HG03354 (cell line): ENCODE data around the gene AP1S1.
"Not testable (repeated sequence)": the region's sequence is repeated elsewhere in the genome, so short reads cannot be mapped to it uniquely, and the experiment has no call there.

Experiments
- ATAC-seq: cut with Tn5 transposase; IDR thresholded peaks from one replicate; pipeline ENCODE4 v1.9.1; 2021; ENCODE audit warnings: mild to moderate bottlenecking; ENCODE audit not compliant: unreplicated experiment, poor library complexity, severe bottlenecking

Gene AP1S1

DNA sequence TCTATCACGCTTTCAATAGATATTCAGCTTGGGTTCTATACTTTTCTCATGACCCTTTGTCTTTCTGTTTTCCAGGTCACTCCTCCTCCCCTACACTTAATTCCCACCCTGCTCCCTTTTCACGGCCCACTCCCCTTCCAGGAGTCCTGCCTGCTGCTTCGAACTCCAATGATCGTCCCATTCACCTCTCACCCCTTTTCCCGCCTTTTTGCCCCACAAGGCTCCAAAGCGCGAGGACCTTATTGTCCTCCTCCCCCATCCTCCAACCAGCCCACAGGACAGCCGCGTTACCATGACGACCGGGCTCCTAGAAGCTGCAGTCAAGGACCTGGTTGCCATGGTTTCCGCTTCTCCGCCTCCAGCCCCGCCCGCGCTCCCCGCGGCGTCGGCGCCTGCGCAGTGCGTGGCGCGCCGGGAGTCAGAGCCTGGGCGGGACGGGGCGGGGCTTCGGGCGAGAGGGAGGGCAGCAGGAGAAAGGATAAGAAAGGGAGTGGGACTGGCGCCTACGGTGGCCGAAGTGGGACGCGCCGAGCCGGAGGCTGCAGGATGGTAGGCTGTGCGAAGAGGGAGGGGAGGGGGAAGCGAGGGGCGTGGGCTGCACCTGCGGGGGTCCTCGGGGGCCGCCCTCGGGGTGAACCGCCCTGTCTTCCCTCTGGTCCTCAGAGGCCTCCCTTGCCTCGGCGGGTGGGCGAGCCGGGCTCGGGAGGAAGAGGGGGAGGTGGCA is at the start of gene AP1S1:
AP1S1 (plus strand) TSS at position 508 of the 724 bp plus-strand sequence; CDS start at position 547, 39 bp downstream.
- peak; percentile 84 for ATAC-seq

DNA sequence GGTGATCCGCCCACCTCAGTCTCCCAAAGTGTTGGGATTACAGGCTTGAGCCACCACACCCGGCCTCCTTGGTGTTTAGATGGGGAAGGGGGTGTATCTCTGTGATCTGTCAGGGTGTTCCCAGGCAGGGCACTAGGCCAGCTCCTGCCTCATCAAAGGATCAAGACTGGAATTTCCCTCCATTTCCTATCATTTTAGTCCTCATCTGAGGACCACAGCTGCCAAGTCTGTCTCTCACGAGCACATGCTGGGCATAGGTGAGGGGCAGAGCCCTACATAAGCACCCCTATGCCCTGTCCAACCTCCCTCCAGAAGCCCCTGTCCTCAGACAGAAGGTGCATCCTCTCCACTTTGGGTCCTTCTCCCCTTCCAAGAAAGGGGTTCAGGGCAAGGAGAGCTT is 49.5 kb upstream of the AP1S1 start:
- no peak for ATAC-seq

DNA sequence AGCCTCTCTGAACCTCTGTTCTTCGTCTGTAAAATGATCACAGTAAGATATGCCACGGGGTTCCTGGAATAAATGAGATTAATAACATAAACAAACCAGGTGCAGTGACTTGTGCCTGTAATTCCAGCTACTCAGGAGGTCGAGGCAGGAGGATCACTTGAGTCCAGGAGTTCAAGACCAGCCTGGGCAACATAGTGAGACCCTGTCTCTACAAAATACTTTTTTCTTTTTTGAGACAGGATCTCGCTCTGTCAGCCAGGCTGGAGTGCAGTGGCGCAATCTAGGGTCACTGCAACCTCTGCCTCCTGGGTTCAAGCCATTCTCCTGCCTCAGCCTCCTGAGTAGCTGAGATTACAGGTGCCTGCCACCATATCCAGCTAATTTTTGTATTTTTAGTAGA is 49.0 kb upstream of the AP1S1 start:
- ATAC-seq: not testable (repeated sequence)

DNA sequence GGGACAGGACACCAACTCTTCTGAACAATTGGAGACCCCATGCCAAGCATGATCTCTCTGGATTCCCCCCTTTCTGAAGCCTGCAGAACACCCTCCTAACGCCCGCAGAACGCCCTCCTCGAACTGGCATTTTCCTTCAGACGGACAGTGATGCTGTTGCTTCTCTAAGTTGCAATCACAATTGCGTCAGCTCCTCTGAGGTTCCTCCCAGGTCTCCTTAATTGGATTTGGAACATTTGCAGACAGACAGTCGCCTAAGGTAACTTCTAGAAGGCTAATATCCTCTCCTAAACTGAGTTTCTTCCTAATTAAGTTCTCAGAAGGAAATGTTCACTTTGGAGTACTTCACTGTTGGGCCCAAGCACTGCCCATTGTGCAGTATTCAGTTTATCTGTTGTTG is 47.9 kb upstream of the AP1S1 start:
- no peak for ATAC-seq

DNA sequence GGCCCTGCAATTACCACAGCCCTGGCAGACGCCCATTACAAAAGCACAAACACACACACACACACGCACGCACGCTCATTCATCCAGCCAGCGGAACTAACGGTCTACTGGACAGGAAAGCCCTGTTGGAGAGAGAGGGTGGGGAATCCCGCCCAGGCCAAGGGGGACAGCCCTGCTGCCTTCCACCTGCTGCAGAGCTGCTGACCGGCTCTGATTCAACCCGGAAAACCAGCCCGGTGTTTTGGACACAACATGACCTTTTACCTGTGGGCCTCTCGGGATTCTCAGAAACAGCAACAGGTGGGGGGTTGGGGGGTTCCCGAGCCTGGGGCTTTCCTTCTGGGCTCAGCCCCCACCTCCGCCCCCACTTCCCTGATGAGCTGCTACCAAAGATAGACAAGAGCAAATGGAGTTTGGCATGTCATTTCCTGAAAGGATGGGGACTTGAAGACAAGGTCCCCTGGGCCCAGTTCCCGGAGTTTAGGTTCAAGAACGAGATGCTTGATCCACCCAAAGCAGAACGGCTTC is 45.9 kb upstream of the AP1S1 start:
- ATAC-seq: no peak

DNA sequence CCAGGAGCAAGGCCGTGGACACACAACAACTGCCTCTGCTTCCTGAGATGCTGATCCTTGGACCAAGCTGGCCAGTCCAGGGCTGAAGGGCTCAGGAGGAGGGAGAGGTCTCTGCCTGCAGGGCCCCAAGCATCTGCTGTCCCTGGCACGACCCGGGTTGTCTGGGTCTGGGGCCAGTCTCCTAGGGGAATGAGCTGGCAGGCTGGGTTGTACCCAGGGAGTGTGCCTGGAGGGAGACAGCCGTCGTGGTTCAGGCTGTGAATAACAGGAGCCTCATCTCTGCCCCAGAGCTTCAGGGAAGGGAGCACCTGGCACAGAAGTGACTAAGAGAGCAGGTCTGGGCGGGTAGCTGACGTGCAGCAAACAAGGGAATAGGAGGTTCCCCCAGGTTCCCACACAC is 45.3 kb upstream of the AP1S1 start:
- ATAC-seq: no peak

DNA sequence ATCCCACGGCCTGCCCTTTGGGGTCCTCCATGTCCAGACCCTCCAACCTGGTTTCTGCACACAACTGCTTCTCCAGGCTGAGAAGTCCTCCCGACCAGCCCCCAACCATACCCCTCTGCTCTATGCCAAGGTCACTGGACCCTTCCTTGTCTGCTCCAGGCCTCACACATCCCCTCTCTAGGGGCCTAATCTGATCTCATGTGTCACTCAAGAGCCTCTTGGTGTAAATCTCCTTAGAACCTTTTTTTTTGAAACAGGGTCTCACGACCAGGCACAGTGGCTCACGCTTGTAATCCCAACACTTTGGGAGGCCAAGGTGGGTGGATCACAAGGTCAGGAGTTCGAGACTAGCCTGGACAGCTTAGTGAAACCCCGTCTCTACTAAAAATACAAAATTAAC is 44.9 kb upstream of the AP1S1 start:
- no peak for ATAC-seq

DNA sequence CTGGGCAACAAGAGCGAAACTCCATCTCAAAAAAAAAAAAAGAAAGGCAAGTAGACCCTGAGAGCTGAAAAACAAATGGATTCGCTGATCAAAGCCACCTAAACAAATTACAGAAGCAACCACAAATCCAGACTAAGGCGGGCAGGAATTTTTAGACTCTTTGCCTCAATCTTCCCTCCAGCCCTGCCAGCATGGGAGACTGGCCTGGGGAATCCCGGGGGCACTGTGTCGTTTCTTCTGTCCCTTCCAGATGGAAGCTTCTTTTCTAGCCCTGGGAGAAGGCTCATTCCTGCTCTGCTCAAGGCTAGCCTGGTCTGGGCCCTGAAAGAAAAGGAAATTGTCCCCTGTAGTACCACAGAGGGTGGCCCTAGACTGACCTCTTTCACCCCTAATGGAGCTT is 43.0 kb upstream of the AP1S1 start:
- no peak for ATAC-seq

DNA sequence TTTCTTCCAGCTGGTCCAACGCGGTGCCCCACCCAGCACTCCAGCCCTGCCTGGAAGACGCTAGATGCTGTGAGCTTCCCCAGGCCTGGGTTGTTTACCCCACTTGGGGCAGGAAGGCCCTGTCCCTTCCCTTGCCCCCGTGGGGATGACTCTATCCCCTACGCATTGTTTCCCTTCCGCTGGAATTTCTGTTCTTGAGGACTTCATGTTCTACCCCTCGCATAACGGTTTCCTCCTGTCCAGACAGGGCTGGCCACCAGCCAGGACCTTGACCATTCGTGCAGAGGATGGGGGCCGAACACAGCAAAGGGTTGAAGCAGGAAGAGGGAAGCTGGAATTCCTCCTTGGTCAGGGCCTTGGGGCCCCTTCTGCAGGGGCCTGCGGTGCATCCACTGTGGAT is 42.0 kb upstream of the AP1S1 start:
- no peak for ATAC-seq

DNA sequence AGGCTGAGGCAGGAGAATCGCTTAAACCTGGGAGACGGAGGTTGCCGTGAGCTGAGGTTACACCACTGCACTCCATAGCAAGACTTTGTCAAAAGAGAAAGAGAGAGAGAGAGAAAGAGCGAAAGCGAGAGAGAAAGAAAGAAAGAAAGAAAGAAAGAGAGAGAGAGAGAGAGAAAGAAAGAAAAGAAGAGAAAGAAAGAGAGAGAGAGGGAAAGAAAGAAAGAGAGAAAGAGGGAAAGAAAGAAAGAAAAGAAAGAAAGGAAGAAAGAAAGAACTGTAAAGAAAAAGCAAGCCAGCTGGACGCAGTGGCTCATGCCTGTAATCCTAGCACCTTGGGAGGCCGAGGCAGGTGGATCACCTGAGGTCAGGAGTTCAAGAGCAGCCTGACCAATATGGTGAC is 41.1 kb upstream of the AP1S1 start:
- not testable (repeated sequence) for ATAC-seq

DNA sequence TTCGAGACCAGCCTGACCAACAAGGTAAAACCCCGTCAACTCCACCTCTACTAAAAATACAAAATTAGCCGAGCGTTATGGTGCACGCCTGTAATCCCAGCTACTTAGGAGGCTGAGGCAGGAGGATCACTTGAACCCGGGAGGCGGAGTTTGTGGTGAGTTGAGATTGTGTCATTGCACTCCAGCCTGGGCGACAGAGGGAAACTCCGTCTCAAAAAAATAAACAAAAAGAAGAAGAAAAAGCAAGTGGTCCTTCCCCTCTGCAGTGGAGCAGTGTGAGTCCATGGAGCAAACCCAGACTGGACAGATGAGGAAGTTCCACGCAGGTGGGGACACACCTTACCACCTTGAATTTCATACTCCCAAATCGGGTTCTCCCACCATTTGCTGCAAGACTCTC is 40.4 kb upstream of the AP1S1 start:
- no peak for ATAC-seq

DNA sequence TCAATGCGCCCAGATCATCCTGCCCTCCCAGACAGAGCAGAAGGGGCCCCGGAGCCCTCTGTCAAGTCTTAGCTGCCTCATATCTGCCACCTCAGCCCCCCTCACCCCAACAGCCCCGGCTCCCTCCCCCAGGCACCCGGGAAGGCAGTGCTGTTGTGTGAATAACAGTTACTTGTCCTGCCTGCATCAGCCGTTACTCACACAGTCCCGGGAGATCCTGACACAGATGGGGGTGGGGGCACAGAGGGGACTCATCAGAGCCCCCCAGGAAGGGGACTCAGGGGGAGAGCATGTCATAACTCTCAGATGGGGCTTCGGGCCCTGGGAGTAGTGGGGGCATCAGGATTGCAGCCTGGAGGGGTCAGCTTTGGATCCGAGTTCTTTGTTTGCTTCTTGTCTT is 39.8 kb upstream of the AP1S1 start:
- no peak for ATAC-seq

DNA sequence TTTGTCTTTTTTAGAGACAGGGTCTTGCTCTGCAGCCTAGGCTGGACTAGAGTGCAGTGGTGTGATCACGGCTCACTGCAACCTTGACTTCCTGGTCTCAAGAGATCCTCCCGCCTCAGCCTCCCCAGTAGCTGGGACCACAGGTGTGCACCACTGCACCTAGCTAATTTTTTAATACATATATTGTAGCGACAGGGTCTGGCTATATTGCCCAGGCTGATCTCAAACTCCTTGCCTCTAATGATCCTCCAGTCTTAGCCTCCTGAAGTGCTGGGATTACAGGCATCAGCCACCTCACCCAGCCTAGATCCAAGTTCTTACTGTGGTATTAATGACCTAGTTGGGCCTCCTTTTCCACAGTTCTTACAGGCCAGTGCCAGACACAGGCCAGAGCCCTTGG is 39.1 kb upstream of the AP1S1 start:
- ATAC-seq: no peak

DNA sequence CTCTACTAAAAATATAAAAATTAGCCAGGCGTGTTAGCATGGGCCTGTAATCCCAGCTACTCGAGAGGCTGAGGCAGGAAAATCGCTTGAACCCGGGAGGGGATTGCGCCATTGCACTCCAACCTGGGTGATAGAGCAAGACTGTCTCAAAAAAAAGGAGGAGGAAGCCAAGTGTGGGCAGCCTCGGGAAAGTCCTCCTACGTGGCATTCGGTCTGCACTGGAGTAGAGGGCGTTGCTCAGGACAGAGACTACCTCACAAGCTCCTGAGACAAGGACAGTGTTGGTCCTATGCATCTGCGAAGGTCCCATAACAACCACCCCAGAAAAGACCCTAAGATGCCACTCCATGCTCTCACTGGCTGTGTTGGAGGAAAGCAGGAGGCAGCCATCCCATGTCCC is 37.4 kb upstream of the AP1S1 start:
- no peak for ATAC-seq

DNA sequence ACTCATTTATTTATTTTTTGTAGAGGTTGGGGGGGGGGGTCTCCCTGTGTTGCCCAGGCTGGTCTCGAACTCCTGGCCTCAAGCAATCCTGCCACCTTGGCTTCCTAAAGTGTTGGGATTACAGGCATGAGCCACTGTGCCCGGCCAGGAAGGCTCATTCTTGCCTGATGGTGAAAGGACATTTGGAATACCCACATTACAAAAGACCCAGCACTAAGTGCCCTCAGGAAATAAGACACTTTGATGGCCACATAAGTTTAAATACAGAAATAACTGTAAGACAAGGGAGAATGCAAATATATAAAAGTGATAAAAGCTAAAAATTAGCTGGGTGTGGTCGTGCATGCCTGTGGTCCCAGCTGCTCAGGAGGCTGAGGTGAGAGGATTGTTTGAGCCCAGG is 35.4 kb upstream of the AP1S1 start:
- ATAC-seq: no peak

DNA sequence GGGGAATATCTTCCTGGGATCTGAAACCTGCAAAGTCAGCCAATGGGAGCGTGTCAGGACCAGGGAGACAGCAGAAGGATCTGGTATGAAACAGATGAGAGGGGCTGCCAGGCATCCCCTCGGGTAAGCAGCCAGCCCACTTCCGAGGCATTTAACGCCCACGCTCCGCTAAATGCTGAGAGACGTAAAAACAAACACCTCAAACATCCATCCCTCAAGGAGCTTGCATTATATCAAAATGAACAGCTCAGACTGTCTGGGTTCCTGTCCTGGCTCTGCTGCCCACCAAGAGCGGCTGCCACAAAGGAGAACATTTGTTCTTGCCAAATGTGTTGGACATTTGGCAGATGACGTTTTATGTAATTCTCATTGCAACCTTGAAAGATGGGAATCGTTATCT is 34.4 kb upstream of the AP1S1 start:
- no peak for ATAC-seq

DNA sequence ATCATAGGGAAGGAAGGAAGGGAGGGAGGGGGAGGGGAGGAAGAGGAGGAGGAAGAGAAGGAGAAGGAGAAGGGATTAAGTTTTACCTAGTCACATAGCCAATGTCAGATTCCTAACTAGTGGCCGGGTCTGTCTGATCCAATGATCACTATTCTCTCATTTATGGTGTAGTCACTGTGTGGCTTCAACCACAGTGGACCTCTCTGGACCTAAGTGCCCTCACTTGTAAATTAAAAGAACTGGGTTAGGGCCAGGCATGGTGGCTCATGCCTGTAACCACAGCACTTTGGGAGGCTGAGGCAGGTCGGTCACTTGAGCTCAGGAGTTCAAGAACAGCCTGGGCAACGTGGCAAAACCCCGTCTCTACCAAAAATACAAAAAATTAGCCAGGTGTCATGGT is 34.0 kb upstream of the AP1S1 start:
- no peak for ATAC-seq

DNA sequence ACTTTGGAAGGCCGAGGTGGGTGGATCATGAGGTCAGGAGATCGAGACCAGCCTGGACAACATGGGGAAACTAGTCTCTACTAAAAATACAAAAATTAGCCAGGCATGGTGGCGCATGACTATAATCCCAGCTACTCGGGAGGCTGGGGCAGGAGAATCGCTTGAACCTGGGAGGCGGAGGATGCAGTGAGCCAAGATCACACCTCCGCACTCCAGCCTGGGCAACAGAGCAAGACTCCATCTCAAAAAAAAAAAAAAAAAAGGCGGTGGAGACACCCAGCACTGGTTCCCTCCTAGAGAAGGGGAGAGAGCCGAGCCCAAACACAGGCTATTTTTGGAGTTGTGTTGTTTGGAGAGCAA is 32.7 kb upstream of the AP1S1 start:
- not testable (repeated sequence) for ATAC-seq

DNA sequence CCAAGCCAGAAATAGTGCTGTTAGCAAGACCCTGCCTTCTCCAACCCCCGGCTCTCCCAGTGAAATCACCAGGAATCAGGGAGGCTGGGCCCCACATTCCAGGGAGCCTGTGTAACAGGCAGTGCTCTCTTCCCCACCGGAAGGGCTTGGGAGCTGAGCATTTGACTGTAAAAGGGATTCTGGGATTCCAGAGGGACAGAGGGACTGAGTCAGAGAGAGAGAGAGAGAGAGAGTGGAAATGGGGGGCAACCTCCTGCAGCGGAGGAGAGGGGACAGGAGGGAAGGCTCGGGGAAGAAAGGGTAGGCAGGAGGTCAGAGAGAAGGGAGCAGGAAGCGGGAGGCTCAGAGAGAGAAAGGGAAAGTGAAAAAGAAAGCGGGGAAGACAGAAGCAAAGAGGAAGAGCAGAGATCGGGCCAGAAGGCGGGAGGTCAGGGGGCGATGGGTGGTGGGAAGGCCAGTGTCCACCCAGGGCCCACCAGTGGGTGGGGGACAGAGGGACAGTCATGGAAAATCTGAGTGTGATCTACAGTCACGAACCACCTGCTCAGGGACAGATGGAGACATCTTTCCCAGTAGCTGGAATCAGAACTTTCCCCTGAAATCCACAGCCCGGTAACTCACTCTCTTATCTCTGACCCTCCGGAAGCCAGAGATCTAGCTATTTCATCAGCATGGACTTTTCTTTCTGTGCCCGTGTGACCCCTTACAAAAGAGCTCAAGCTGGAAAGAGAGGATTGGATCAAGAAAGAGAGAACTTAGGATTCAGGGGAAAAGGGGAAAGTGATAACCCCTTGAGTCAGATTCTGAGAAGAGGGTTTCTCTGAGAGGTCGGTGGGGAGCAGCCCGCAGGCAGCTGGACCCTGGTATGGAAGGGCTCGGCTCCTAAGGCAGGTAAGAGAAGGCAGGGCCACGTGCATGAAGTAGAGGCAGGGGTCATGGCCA is 32.0 kb upstream of the AP1S1 start:
- no peak for ATAC-seq

DNA sequence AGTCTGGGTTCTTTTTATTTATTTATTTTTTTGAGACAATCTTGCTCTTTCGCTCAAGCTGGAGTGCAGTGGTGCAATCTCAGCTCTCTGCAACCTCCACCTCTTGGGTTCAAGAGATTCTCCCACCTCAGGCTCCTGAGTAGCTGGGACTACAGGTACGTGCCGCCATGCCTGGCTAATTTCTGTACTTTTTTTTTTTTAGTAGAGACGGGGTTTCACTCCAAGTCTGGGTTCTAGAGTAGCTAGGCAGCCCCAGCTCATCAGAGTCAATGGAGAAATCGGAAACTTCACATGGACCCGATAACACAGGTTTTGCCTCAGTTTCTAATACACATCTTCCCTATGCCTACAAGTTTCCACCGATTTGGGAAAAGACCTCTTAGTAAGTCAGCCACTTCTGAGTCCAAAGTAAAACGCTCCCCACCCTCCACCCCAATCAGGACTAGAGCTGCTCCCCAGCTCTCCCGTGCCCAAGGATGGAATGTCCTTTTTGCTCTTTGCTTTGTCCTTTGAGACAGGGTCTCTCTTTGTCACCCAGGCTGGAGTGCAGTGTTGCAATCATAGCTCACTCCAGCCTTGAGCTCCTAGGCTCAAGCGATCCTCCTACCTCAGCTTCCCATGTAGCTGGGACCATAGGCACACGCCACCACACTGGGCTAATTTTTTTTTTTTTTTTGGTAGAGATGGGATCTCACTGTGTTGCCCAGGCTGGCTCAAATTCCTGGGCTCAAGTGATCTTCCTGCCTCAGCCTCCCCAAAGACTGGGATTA is 31.2 kb upstream of the AP1S1 start:
- no peak for ATAC-seq
